ENCODE data around the gene SRCIN1.
A peak's percentile ranks its signal among the peaks of the same experiment; 100 is the strongest.

The SRCIN1 gene

DNA sequence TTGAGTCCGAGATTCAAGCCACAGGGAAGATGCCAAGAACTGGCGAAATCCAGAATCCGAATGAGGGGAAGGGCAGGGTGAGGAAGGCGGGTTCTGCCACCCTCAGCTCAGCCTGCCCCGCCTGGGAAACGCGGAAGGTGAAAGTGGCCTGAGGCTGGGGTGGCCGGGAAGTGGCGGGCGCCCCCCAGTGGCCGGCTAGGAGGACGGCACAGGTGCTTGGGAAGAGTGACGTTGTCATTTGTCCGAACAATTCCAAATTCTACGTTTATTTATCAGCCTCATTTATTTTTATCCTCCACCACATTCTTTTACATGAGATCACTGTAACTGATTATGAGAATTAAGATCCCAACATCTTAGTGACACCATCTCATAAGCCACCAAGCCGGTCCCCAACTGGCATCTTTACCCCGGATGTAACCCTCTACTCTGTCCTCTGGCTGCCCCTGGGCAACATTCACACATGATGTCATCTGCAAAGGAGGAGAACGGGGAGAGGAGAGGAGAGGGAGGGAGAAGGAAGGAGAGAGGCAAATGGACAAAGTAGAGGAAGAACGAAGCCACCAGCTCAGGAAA lies 21.3 kb downstream of the SRCIN1 start:
- no peaks in the 10 kb centered on the region for H3K9me3 Mint-ChIP-seq
- no peak overlapping the region for H3K4me3 Mint-ChIP-seq
- peaks cover 7% of the 10 kb centered on the region for H3K4me1 Mint-ChIP-seq
- peaks cover 68% of the 10 kb centered on the region for H3K27me3 Mint-ChIP-seq
- no peak overlapping the region for H3K27ac Mint-ChIP-seq
- DNase-seq (peak; percentile 76), ATAC-seq (peak; percentile 73)
- H3K36me3 Mint-ChIP-seq (ENCODE audit: low read depth), result no peaks in the 10 kb centered on the region

DNA sequence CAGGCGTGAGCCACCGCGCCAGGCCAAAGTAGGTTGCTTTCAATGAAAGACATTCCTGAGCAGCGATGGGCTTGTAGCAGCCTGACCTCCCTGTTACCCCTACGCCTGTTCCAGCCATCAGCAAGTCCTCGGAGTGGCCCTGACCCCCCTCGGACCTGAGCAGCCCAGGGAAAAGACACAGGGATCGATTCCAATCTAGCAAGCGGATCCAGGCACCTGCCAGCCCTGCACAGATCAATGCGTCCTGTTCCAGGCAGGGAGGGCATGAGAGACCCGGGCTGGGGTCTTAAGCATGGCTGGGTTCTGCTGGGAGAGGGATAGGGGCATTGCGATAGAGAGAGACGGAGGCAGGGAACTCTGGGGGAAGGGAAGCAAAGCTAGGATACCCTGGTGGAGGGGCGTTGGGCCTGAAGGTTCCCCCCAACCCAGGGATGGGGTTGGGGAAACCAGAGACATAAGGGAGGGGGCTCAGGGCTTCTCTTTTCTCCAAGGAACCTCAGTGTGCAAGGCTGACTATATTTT lies 21.9 kb downstream of the SRCIN1 start:
- no peaks in the 10 kb centered on the region for H3K9me3 Mint-ChIP-seq
- H3K4me1 Mint-ChIP-seq, result peaks cover 7% of the 10 kb centered on the region
- no peak overlapping the region for H3K4me3 Mint-ChIP-seq
- H3K27ac Mint-ChIP-seq, result no peak overlapping the region
- DNase-seq, result no peak
- no peak for ATAC-seq
- H3K27me3 Mint-ChIP-seq, result peaks cover 67% of the 10 kb centered on the region
- no peaks in the 10 kb centered on the region for H3K36me3 Mint-ChIP-seq (ENCODE audit: low read depth)

GRCh38 chr17:38583176-38583575 lies 22.6 kb downstream of the SRCIN1 start:
- no peaks in the 10 kb centered on the region for H3K9me3 Mint-ChIP-seq

DNA sequence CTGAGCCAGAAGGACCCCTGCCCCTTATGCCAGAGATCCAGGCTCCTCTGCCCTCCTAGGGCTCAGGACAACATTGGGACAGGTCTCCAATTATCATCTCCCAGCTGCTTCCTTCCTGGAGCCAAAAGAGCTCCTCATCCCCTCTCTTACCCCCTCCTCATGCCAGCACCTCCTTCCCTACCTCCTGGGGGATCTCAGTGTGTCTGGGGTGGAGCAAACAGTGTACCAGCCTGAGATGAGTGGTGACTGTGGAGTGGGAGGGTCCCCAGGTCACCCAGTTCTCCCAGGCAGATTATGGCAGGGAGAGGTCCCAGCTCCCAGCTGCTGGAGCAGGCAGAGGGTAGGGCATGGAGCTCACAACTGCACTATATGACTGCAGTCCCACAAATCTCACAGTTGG lies 23.7 kb downstream of the SRCIN1 start:
- H3K9me3 Mint-ChIP-seq, result no peaks in the 10 kb centered on the region
- H3K27me3 Mint-ChIP-seq, result peaks cover 63% of the 10 kb centered on the region

More at GRCh38 chr17:38583176-38583575, 22.6 kb downstream of the SRCIN1 start:
- no peak overlapping the region for H3K4me3 Mint-ChIP-seq
- H3K27ac Mint-ChIP-seq, result no peak overlapping the region
- ATAC-seq, result no peak
- DNase-seq, result no peak
- H3K36me3 Mint-ChIP-seq (ENCODE audit: low read depth), result no peaks in the 10 kb centered on the region
- H3K4me1 Mint-ChIP-seq, result peaks cover 7% of the 10 kb centered on the region
- H3K27me3 Mint-ChIP-seq, result peaks cover 63% of the 10 kb centered on the region

GRCh38 chr17:38579934-38580333 lies 25.8 kb downstream of the SRCIN1 start:
- H3K27ac Mint-ChIP-seq, result no peak overlapping the region

More for the DNA sequence above, 23.7 kb downstream of the SRCIN1 start:
- DNase-seq (no peak), ATAC-seq (no peak)
- Mint-ChIP-seq H3K27ac (no peak overlapping the region), H3K36me3 (ENCODE audit: low read depth) (no peaks in the 10 kb centered on the region), H3K4me3 (no peak overlapping the region), H3K4me1 (peaks cover 7% of the 10 kb centered on the region)

GRCh38 chr17:38579083-38579480 lies 26.7 kb downstream of the SRCIN1 start:
- Mint-ChIP-seq H3K9me3 (no peaks in the 10 kb centered on the region), H3K27ac (no peak overlapping the region), H3K36me3 (ENCODE audit: low read depth) (no peaks in the 10 kb centered on the region), H3K27me3 (peaks cover 72% of the 10 kb centered on the region), H3K4me3 (no peak overlapping the region), H3K4me1 (peaks cover 4% of the 10 kb centered on the region)
- ATAC-seq (no peak), DNase-seq (no peak)

More at GRCh38 chr17:38579934-38580333, 25.8 kb downstream of the SRCIN1 start:
- no peaks in the 10 kb centered on the region for H3K9me3 Mint-ChIP-seq
- ATAC-seq (peak; percentile 41), DNase-seq (peak; percentile 49)
- H3K4me1 Mint-ChIP-seq, result peaks cover 7% of the 10 kb centered on the region
- H3K4me3 Mint-ChIP-seq, result no peak overlapping the region
- peaks cover 71% of the 10 kb centered on the region for H3K27me3 Mint-ChIP-seq
- no peaks in the 10 kb centered on the region for H3K36me3 Mint-ChIP-seq (ENCODE audit: low read depth)

- DNase-seq (no peak), ATAC-seq (no peak)
- peaks cover 75% of the 10 kb centered on the region for H3K27me3 Mint-ChIP-seq
- no peak overlapping the region for H3K4me3 Mint-ChIP-seq
- peaks cover 4% of the 10 kb centered on the region for H3K4me1 Mint-ChIP-seq
- no peak overlapping the region for H3K27ac Mint-ChIP-seq
- H3K36me3 Mint-ChIP-seq (ENCODE audit: low read depth), result no peaks in the 10 kb centered on the region
- no peaks in the 10 kb centered on the region for H3K9me3 Mint-ChIP-seq
Measured at GRCh38 chr17:38578229-38579082, 27.3 kb downstream of the SRCIN1 start.

DNA sequence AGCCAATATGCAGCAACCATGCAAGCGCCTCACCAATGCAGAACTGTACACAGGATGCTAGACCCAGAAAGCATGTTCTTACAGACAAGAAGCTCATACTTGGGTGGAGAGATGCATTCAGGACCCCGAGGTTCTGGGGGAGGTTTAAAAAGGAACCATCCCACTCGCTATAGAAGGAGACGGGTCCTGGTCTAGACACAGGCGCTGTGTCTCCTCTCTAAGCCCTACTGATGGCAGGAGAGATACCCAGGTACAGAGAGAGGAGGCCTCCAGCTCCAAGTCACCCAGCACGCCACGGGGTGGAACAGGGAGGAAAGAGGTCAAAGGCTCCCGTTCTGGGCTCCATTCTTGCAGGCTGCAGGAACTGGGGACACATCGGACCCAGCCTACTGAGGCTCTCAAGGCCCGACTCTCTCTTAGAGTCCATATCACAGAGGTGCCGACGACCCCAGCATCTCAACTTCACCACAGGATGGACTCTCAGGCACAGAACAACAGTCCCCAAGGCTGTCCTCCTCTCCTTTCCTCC lies 28.0 kb downstream of the SRCIN1 start:
- DNase-seq (no peak), ATAC-seq (no peak)
- Mint-ChIP-seq H3K4me1 (peaks cover 4% of the 10 kb centered on the region), H3K27ac (no peak overlapping the region), H3K36me3 (ENCODE audit: low read depth) (no peaks in the 10 kb centered on the region), H3K4me3 (no peak overlapping the region), H3K9me3 (no peaks in the 10 kb centered on the region), H3K27me3 (peaks cover 77% of the 10 kb centered on the region)

DNA sequence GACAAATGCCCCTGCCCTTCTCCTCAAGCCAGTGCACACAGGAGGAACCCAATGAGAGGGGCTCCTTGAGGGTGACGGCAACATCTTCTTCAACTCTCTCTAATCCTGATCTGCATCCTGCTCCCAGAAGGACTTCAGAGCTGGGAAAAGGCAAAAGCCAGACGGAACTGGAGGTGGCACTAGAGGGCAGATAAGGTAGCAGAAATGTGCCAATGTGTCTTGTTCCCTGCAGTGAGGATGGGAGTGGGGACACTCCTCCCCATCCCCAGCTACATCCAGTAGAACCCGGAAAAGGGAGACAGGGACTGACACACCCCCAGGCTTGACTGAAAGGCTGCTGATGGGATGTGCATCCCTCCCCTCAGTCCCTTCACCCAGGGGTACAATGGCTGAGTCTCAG lies 28.5 kb downstream of the SRCIN1 start:
- Mint-ChIP-seq H3K36me3 (ENCODE audit: low read depth) (no peaks in the 10 kb centered on the region), H3K4me1 (peaks cover 4% of the 10 kb centered on the region), H3K27me3 (peaks cover 77% of the 10 kb centered on the region), H3K27ac (no peak overlapping the region), H3K4me3 (no peak overlapping the region), H3K9me3 (no peaks in the 10 kb centered on the region)
- DNase-seq (no peak), ATAC-seq (no peak)

DNA sequence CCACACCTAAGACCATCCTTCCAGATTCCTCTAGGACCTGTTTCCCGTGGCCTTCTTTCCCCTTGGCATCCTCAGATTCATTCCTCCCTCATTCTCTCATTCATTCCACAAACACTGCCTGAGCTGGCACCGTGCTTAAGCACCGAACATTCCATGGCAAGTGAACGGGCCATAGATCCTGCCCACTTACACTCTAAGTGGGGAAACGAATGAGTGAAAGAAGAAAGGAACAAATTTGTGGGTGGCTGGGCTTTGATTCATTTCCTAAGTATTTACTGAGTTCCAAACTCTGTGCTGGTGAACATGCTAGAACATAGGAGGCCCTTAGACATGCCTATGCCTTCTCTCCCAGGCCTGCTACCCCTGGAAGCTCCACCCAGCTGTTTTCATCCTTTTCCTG lies 30.0 kb downstream of the SRCIN1 start:
- no peak for ATAC-seq
- Mint-ChIP-seq H3K9me3 (no peaks in the 10 kb centered on the region), H3K27me3 (peaks cover 82% of the 10 kb centered on the region), H3K4me1 (peaks cover 6% of the 10 kb centered on the region), H3K27ac (no peak overlapping the region), H3K36me3 (ENCODE audit: low read depth) (no peaks in the 10 kb centered on the region), H3K4me3 (no peak overlapping the region)
- DNase-seq, result no peak

GRCh38 chr17:38574712-38575111 lies 31.0 kb downstream of the SRCIN1 start:
- Mint-ChIP-seq H3K4me1 (peaks cover 3% of the 10 kb centered on the region), H3K27ac (no peak overlapping the region), H3K27me3 (peaks cover 81% of the 10 kb centered on the region), H3K9me3 (no peaks in the 10 kb centered on the region), H3K36me3 (ENCODE audit: low read depth) (no peaks in the 10 kb centered on the region), H3K4me3 (no peak overlapping the region)
- ATAC-seq (no peak), DNase-seq (no peak)

GRCh38 chr17:38572669-38573365 lies 32.9 kb downstream of the SRCIN1 start:
- H3K36me3 Mint-ChIP-seq (ENCODE audit: low read depth), result no peaks in the 10 kb centered on the region
- peaks cover 2% of the 10 kb centered on the region for H3K4me1 Mint-ChIP-seq
- DNase-seq (no peak), ATAC-seq (no peak)
- H3K27me3 Mint-ChIP-seq, result peaks cover 87% of the 10 kb centered on the region
- H3K27ac Mint-ChIP-seq, result no peak overlapping the region
- H3K9me3 Mint-ChIP-seq, result no peaks in the 10 kb centered on the region
- no peak overlapping the region for H3K4me3 Mint-ChIP-seq

DNA sequence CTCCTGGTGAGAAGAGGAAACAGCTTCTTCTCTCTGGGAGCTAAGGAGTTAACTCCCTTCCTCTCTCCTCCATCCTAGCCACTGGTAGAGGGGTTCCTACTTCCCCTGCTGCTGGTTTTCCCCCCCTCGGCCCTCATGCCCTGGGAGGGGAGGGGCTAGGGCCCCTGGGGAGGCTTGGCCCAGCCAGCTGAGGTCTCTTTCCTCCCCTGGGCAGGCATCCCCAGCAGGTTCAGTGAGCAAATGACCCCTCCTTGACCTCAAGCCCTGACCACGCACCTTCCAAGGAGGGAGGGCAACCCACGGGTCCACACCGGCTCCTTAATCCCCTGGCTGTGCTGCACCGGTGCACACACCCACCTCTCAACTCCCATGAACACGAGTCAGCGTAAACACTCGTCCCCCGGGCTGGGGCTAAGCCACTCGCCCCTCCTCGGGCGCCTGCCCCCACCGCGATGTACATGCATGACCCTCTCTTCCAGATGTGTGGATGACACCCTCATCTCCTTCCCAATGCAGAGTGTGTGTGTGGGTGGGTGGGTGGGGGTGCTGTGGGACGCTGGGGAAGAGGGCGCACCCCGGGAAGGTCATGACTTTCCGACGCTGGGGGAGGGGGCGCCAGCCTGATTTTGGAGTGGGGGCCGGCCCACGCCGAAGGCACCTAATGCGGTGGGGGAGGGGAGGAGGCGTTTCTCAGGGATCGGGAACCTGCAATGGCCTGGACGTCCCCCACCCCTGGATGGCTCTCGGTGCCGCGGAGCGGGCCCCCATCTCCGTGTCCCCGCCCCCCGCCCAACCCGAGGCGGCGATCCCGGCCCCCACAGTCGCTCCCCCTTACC lies 33.7 kb downstream of the SRCIN1 start:
- Mint-ChIP-seq H3K4me3 (no peak overlapping the region), H3K9me3 (no peaks in the 10 kb centered on the region), H3K27me3 (peaks cover 86% of the 10 kb centered on the region), H3K36me3 (ENCODE audit: low read depth) (no peaks in the 10 kb centered on the region), H3K4me1 (peaks cover 2% of the 10 kb centered on the region), H3K27ac (no peak overlapping the region)
- DNase-seq (no peak), ATAC-seq (no peak)

All from activated naive CD8-positive, alpha-beta T cell treated with anti-CD3 and anti-CD28 coated beads, Interleukin-2, amount 50 U/mL, for 24 hours (primary cell).